ENCODE results near the gene SULT1A2.

The SULT1A2 gene

DNA sequence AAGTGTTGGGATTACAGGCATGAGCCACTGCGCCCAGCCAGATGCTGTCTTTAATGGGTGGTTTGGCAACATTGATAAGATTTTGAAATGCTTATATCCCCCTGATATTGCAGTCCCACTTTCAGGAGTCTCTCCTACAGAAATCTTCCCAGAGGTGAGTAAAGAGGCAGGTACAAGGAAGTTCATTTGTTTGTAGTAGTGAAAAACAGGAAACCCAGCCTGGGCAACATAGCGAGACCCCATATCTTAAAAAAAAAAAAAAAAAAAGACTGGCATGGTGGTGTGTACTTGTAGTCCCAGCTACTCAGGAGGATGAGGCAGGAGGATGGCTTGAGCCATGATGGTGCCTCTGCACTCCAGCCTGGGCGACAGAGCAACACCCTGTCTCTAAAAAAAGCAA lies 51.9 kb downstream of the SULT1A2 start:
- Histone ChIP-seq H3K9me2 (replicated peaks; ENCODE audit: control insufficient read depth, low read length) (no peaks in the 10 kb centered on the region), H3K4me3 (ENCODE audit: low read length) (no peak overlapping the region), H3K9me3 (ENCODE audit: control insufficient read depth, insufficient read depth, low read length) (no peaks in the 10 kb centered on the region), H3K27me3 (ENCODE audit: control insufficient read depth, low read length) (peaks cover 19% of the 10 kb centered on the region), H3K79me2 (ENCODE audit: control insufficient read depth, low read length) (no peaks in the 10 kb centered on the region), H3K36me3 (ENCODE audit: control insufficient read depth, low read length) (no peaks in the 10 kb centered on the region), H3K27ac (ENCODE audit: low read depth, low read length) (no peak overlapping the region), H3K4me1 (ENCODE audit: control insufficient read depth, low read length) (no peaks in the 10 kb centered on the region; the same call in 1 of the 2 replicates), H4K20me1 (ENCODE audit: control insufficient read depth, insufficient read depth, low read depth, low read length) (no peaks in the 10 kb centered on the region), H3K4me2 (ENCODE audit: low read length) (no peak overlapping the region), H3F3A (ENCODE audit: control insufficient read depth, insufficient read depth) (no peaks in the 10 kb centered on the region)
- TF ChIP-seq, protein P1, sequence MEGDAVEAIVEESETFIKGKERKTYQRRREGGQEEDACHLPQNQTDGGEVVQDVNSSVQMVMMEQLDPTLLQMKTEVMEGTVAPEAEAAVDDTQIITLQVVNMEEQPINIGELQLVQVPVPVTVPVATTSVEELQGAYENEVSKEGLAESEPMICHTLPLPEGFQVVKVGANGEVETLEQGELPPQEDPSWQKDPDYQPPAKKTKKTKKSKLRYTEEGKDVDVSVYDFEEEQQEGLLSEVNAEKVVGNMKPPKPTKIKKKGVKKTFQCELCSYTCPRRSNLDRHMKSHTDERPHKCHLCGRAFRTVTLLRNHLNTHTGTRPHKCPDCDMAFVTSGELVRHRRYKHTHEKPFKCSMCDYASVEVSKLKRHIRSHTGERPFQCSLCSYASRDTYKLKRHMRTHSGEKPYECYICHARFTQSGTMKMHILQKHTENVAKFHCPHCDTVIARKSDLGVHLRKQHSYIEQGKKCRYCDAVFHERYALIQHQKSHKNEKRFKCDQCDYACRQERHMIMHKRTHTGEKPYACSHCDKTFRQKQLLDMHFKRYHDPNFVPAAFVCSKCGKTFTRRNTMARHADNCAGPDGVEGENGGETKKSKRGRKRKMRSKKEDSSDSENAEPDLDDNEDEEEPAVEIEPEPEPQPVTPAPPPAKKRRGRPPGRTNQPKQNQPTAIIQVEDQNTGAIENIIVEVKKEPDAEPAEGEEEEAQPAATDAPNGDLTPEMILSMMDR (IDR thresholded peaks at IDR 0.05; ENCODE audit: low read depth, low read length, poor library complexity, severe bottlenecking) = no peak
- no peak for TF ChIP-seq EZH2phosphoT487 (IDR thresholded peaks at IDR 0.05; ENCODE audit: borderline replicate concordance, low read length)

DNA sequence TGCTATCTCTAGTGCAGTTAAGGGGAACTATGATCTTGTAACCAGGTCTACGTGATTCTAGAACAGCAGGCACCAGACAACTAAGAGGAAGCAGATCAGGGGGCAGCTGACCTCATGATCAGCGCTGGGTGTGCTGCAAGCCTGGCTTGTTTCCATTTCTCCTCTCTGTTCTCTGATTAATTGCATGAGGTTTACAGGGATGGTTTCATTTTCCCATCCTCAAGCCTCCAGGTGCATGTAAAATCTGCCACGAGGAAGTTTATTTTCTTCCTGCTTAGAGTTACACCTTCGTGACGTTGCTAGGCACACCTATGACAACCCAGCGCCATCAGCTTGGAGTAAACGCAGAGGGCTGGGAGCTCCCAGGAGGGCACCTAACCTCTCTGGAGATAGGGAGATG lies 53.8 kb downstream of the SULT1A2 start:
- H3K27ac ChIP-seq (ENCODE audit: low read depth, low read length) = no peak overlapping the region
- H3K9me3 ChIP-seq (ENCODE audit: control insufficient read depth, insufficient read depth, low read length) = no peaks in the 10 kb centered on the region
- no peaks in the 10 kb centered on the region for H3K9me2 ChIP-seq (replicated peaks; ENCODE audit: control insufficient read depth, low read length)
- H4K20me1 ChIP-seq (ENCODE audit: control insufficient read depth, insufficient read depth, low read depth, low read length) = no peaks in the 10 kb centered on the region
- no peak for TF ChIP-seq EZH2phosphoT487 (IDR thresholded peaks at IDR 0.05; ENCODE audit: borderline replicate concordance, low read length)
- TF ChIP-seq, protein P1 (IDR thresholded peaks at IDR 0.05; ENCODE audit: low read depth, low read length, poor library complexity, severe bottlenecking) = no peak
- no peaks in the 10 kb centered on the region; the same call in 1 of the 2 replicates for H3K4me1 ChIP-seq (ENCODE audit: control insufficient read depth, low read length)
- H3K79me2 ChIP-seq (ENCODE audit: control insufficient read depth, low read length) = no peaks in the 10 kb centered on the region
- H3K4me3 ChIP-seq (ENCODE audit: low read length) = no peak overlapping the region
- 0 out of 2 replicates have a peak overlapping the region, but pooled peaks have one; percentile 10 for H3K4me2 ChIP-seq (ENCODE audit: low read length)
- no peaks in the 10 kb centered on the region for H3K36me3 ChIP-seq (ENCODE audit: control insufficient read depth, low read length)
- H3F3A ChIP-seq (ENCODE audit: control insufficient read depth, insufficient read depth) = no peaks in the 10 kb centered on the region
- peaks cover 19% of the 10 kb centered on the region for H3K27me3 ChIP-seq (ENCODE audit: control insufficient read depth, low read length)

DNA sequence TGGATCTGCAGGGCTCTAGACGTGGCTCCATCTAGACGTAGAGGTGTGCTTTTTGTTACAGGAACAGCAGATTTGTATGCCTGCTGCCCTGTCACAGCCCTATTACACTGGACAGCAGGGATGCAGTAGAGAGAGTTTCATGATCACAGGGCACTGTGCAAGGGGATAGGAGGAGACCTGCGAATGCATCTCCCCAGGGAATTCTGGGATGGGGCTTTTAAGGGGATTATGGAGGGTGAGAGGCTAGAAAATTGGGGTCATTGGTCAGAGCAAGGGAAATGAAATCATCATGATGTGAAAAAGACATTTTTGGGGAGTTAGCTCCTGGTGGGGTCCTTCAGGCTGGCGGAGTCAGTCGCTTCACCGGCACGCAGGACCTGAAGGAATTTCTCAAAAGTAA lies 54.2 kb downstream of the SULT1A2 start:
- Histone ChIP-seq H3K4me2 (ENCODE audit: low read length) (0 out of 2 replicates have a peak overlapping the region, but pooled peaks have one; percentile 10), H3K79me2 (ENCODE audit: control insufficient read depth, low read length) (no peaks in the 10 kb centered on the region)

More for the DNA sequence above, 54.2 kb downstream of the SULT1A2 start:
- TF ChIP-seq EZH2phosphoT487 (IDR thresholded peaks at IDR 0.05; ENCODE audit: borderline replicate concordance, low read length) = no peak
- TF ChIP-seq, protein P1 (IDR thresholded peaks at IDR 0.05; ENCODE audit: low read depth, low read length, poor library complexity, severe bottlenecking) = no peak
- Histone ChIP-seq H3K27me3 (ENCODE audit: control insufficient read depth, low read length) (peaks cover 19% of the 10 kb centered on the region), H3K9me3 (ENCODE audit: control insufficient read depth, insufficient read depth, low read length) (no peaks in the 10 kb centered on the region), H3K4me3 (ENCODE audit: low read length) (no peak overlapping the region), H3K4me1 (ENCODE audit: control insufficient read depth, low read length) (no peaks in the 10 kb centered on the region; the same call in 1 of the 2 replicates), H3K27ac (ENCODE audit: low read depth, low read length) (no peak overlapping the region), H4K20me1 (ENCODE audit: control insufficient read depth, insufficient read depth, low read depth, low read length) (no peaks in the 10 kb centered on the region), H3K9me2 (replicated peaks; ENCODE audit: control insufficient read depth, low read length) (no peaks in the 10 kb centered on the region), H3F3A (ENCODE audit: control insufficient read depth, insufficient read depth) (no peaks in the 10 kb centered on the region), H3K36me3 (ENCODE audit: control insufficient read depth, low read length) (no peaks in the 10 kb centered on the region)
